ENCODE results near the gene LHPP. TPM values are rescaled to one million over a fixed set of nuclear protein-coding genes. Genes with fewer than 3 reads are reported as not detected.
A peak's percentile ranks its signal among the peaks of the same experiment; 100 is the strongest.

Gene LHPP
- total RNA-seq, 1 experiment from 2014 or later, result 6.6 TPM

DNA sequence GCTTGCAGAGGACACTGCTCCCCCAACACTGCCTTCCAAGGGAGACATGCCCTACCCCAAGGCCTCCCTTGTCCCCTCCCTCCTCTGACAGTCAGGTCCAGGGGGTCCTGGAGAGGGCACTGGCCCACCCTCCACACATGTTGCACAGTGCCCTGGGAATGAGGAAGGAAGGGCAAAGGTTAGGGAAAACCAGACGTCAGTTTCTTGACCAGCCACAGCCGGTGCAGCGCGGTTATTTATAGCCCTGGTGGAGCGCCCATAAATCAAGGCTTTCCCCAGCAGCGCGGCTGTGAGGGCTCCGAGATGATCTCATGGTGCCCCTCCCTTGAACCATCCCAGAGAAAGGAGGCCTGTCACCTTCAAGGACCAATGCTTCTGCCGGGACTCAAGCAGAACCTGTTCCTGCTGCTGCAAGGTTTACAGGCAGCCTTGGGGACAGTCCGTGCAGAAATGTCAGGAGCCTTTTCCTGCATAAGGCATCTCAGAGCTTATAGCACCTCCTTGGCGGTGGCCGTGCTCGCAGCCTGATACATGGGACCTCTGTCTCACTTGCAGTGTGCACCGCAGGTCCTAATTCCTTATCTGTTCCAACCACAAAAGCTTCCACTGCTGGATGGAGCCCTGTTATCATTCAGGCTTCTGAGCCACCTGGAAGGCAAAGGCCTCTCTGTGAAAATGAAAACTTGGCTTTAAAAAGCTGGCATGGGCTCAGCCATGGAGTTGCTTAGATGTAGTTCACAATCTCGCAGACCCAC is 127.3 kb downstream of the LHPP start:
- no peaks in the 10 kb centered on the region for H3K9me2 ChIP-seq (replicated peaks; ENCODE audit: low read length)
- no peak overlapping the region for H3K9ac ChIP-seq (ENCODE audit: low read length)
- H3K4me2 ChIP-seq (ENCODE audit: low read length), result no peak overlapping the region
- ATAC-seq, result peak; percentile 40
- H3K79me2 ChIP-seq (ENCODE audit: low read length), result no peaks in the 10 kb centered on the region
- no peak overlapping the region for H3K27ac ChIP-seq (ENCODE audit: low read length)
- BruUV-seq (replicated peaks), result no TSS peak
- intact Hi-C loops (cut with micrococcal nuclease), result no loop called here
- no peaks in the 10 kb centered on the region for H3K4me1 ChIP-seq (ENCODE audit: insufficient read depth, low read length)
- DNase-seq, result peak; percentile 8
- H4K20me1 ChIP-seq (ENCODE audit: low read length), result no peaks in the 10 kb centered on the region
- H3F3A ChIP-seq (ENCODE audit: low read length, unreplicated experiment), result no peaks in the 10 kb centered on the region
- no peaks in the 10 kb centered on the region for H3K36me3 ChIP-seq (ENCODE audit: low read depth, low read length)
- no peaks in the 10 kb centered on the region for H3K9me3 ChIP-seq (ENCODE audit: low read length)
- TF ChIP-seq, protein P1, sequence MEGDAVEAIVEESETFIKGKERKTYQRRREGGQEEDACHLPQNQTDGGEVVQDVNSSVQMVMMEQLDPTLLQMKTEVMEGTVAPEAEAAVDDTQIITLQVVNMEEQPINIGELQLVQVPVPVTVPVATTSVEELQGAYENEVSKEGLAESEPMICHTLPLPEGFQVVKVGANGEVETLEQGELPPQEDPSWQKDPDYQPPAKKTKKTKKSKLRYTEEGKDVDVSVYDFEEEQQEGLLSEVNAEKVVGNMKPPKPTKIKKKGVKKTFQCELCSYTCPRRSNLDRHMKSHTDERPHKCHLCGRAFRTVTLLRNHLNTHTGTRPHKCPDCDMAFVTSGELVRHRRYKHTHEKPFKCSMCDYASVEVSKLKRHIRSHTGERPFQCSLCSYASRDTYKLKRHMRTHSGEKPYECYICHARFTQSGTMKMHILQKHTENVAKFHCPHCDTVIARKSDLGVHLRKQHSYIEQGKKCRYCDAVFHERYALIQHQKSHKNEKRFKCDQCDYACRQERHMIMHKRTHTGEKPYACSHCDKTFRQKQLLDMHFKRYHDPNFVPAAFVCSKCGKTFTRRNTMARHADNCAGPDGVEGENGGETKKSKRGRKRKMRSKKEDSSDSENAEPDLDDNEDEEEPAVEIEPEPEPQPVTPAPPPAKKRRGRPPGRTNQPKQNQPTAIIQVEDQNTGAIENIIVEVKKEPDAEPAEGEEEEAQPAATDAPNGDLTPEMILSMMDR (conservative IDR thresholded peaks at IDR 0.05; ENCODE audit: low read depth, low read length), result no peak
- TF ChIP-seq EZH2 (IDR thresholded peaks at IDR 0.05; ENCODE audit: low read length, unreplicated experiment) (no peak), EZH2phosphoT487 (IDR thresholded peaks at IDR 0.05; ENCODE audit: borderline replicate concordance, low read length) (no peak)
- H3K4me3 ChIP-seq (ENCODE audit: low read length), result no peak overlapping the region
- H3K27me3 ChIP-seq (ENCODE audit: low read length), result no peaks in the 10 kb centered on the region
- ChIA-PET POLR2A (ENCODE audit: unreplicated experiment) (no interaction called here), CTCF (interaction anchor here (1.1 kb wide), 1 partner anchor 19 kb away, joined by 3 read pairs; no protein-coding TSS in a partner anchor)
- no peak overlapping the region for H2AFZ ChIP-seq (ENCODE audit: low read length)

- no peaks in the 10 kb centered on the region for H3K4me1 ChIP-seq (ENCODE audit: insufficient read depth, low read length)
- ATAC-seq, result no peak
- H3K27ac ChIP-seq (ENCODE audit: low read length), result no peak overlapping the region
- DNase-seq, result no peak
- CTCF ChIA-PET, result interaction anchor here (1.1 kb wide), 1 partner anchor 20 kb away, joined by 3 read pairs; no protein-coding TSS in a partner anchor
- no peaks in the 10 kb centered on the region for H3K27me3 ChIP-seq (ENCODE audit: low read length)
- H3K4me3 ChIP-seq (ENCODE audit: low read length), result no peak overlapping the region
- no peaks in the 10 kb centered on the region for H3K79me2 ChIP-seq (ENCODE audit: low read length)
- no peak overlapping the region for H2AFZ ChIP-seq (ENCODE audit: low read length)
- H4K20me1 ChIP-seq (ENCODE audit: low read length), result no peaks in the 10 kb centered on the region
- H3K9me2 ChIP-seq (replicated peaks; ENCODE audit: low read length), result no peaks in the 10 kb centered on the region
- intact Hi-C loops (cut with micrococcal nuclease), result no loop called here
- TF ChIP-seq, protein P1 (conservative IDR thresholded peaks at IDR 0.05; ENCODE audit: low read depth, low read length), result no peak
- TF ChIP-seq EZH2 (IDR thresholded peaks at IDR 0.05; ENCODE audit: low read length, unreplicated experiment), result no peak
- no peak for TF ChIP-seq EZH2phosphoT487 (IDR thresholded peaks at IDR 0.05; ENCODE audit: borderline replicate concordance, low read length)
- no peaks in the 10 kb centered on the region for H3K36me3 ChIP-seq (ENCODE audit: low read depth, low read length)
- H3K4me2 ChIP-seq (ENCODE audit: low read length), result no peak overlapping the region
- H3F3A ChIP-seq (ENCODE audit: low read length, unreplicated experiment), result no peaks in the 10 kb centered on the region
- H3K9ac ChIP-seq (ENCODE audit: low read length), result no peak overlapping the region
- no TSS peak for BruUV-seq (replicated peaks)
- POLR2A ChIA-PET (ENCODE audit: unreplicated experiment), result no interaction called here
- no peaks in the 10 kb centered on the region for H3K9me3 ChIP-seq (ENCODE audit: low read length)
These were observed 127.9 kb downstream of the LHPP start for GRCh38 chr10:124589491-124590041.
